HG03175 (cell line): Measurements from ENCODE around the gene OCIAD1.
A peak's percentile ranks its signal among the peaks of the same experiment; 100 is the strongest.
"Not testable (repeated sequence)": the region's sequence is repeated elsewhere in the genome, so short reads cannot be mapped to it uniquely, and the experiment has no call there.

Experiments used
- ATAC-seq: cut with Tn5 transposase; IDR thresholded peaks from one replicate; pipeline ENCODE4 v1.9.1; 2021; ENCODE audit warnings: mild to moderate bottlenecking, moderate library complexity; ENCODE audit not compliant: unreplicated experiment

The OCIAD1 gene

GRCh38 chr4:48889750-48890149 is 58.9 kb downstream of the OCIAD1 start:
- ATAC-seq, result not testable (repeated sequence)

DNA sequence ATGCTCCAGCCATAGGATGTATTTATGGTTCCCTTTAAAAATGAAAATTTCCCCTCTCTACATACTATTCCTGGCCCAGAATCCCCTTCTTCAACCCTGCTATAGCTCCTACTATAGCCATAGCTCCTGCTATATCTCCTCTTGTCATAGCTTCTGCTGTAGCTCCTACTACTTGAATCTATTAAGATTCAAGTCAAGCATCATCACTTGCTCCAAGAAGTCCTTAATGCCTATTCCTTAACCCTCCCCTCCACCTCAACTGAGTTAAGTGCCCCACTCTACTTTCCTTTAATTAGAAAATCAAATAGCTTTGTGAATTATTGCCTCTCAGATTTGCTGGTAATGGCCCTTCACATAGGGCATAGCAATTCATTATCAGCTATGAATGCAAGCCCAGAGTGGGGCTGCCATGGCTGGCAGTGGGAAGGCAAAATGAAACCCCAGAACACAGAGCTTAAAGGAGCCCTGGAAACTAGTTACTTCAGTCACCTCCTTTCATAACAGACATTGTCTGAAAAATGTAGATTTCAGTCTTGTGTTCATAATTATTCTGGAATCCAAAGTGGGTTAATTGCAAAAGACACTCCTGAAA is 60.2 kb downstream of the OCIAD1 start:
- no peak for ATAC-seq

DNA sequence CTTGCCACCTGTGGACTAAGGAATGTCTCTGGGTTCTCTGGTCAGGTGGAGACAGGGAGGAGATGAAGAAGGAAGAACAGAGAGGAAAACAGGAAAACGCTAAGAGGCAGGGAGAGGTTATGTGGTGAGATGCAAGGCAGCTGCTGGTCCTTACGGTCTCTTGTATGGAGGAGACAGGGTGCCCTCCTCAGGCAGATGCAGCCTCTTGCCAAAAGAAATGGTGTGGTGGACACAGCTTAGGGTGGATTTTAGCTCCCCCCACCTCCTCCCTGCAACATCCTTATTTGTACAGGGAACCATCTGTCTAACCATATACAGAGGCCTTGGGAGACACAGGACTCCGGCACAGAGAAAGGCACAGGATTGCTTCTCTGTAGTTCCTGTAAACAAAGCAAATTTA is 66.0 kb downstream of the OCIAD1 start:
- ATAC-seq, result no peak

DNA sequence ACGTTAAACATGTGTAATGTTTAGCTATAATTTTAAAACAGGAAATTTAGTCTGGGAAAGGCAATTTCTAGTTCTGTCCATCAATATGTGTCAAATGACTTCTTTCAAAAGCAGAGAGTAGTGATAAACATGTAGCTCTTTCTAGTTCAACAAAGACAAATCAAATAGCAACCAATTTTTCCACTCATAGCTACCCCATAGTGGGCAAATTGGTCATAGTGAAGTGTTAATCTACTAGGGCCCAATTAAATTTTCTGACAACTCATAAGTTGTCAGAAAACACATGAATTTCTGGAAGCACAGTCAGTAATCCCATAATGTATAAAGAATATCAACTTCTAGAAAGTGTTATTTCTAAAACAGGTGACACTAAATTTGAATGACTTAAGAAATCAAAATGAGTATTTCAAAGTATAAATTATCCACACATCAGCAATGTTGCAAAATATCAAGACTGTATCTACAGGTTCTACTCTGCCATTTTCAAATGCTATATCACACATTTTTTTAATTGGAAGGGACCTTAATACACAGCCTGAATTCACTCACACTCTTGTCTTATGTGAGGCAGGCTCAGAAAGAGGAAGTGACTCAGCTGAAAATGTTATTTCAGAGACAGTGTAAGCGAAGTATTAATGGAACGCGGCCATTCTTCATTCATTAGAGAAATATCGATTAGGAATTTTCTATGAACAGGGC is 68.0 kb downstream of the OCIAD1 start:
- ATAC-seq, result peak; percentile 53

DNA sequence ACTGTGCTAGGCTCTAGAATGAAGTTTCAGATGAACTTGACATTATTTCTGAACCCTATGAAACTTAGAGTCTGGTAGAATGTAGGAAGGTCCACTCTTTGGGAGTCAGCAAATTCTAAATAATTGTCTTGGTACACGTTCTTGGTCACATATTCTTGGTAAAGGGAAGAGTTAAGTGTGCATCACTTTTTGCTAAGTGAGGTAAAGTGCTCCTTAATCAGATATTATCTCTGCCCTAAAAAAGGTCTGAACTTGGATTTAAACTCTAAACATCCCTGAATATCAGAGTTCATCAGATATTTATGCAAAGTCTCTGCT is 68.5 kb downstream of the OCIAD1 start:
- peak; percentile 21 for ATAC-seq

DNA sequence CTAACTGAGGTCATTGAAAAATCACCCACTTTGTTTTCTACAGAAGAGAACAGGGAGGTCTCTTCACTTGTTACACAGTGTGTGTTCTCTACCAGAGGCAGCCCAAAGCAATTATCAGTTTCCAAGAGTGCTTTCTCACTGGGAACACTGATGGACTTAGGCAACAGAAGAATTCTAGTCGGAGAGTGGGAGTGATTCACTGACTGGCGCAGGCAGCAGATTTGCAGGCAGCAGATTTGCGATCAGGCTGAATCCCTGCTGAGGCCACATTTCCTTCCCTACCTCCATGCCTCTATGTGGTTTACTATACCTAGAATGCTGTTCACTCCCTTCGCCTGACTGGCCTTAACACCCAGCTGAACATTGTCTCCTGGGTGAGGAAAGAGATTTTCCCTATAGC is 69.1 kb downstream of the OCIAD1 start:
- ATAC-seq, result no peak

GRCh38 chr4:48901196-48901595 is 70.3 kb downstream of the OCIAD1 start:
- ATAC-seq, result no peak

DNA sequence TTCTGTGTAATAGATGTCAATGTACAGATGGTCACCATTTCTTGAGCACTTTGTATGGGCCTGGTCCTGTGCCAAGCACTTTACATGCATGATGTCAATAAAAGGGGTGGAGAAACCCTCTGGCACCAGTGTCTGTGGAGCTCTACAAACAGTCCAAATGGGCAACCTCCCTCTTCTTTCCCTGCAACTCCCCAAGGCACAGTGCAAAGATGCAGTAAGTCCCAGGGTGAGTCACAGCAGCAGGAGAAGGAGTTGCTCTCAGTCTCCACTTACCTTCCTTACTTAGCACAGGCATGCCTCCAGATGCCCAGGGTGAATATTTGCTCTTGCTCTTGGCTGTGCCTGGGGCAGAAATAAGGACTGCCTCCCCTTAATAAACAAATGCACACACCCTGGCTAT is 71.4 kb downstream of the OCIAD1 start:
- ATAC-seq, result no peak

DNA sequence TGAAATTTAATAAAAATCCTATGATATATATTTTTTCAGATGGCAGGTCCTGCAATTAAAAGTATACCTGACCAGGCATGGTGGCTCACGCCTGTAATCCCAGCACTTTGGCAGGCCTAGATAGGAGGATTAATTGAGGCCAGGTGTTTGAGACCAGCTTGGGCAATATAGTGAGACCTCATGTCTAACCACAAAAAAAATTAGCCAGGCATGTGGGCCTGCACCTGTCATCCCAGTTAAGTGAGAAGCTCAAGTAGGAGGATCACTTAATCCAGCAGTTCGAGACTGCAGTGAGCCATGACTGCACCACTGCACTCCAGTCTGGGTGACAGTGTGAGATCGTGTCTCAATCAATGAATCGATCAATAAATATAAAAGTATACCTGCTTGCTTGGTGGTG is 73.2 kb downstream of the OCIAD1 start:
- no peak for ATAC-seq

DNA sequence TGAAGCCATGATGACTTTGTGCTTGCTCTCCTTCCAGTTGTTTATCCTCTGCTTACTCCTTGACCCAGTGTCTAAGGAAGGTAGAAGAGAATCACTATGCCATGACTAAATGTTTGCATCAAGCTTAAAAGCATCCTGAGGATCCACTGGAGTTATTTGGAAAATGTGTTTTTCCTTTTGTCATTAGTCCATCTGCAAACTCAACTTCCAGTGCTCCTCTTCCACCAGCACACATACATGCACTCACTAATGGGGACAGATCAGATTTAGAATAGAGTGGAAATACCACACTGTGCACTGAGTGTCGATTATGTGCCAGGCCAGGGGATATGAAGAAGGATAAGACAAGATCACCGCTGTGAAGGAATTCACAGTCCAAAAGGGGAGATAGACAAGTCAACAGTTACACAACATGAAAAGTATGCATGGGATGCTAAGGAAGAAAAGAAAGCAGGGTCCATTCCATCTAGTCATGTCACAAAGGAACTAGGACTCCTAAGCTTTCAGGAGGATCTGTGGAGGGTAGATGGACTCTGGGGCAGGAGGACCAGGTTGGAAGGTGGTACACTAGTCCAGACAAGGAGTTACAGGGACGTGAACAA is 73.8 kb downstream of the OCIAD1 start:
- no peak for ATAC-seq

DNA sequence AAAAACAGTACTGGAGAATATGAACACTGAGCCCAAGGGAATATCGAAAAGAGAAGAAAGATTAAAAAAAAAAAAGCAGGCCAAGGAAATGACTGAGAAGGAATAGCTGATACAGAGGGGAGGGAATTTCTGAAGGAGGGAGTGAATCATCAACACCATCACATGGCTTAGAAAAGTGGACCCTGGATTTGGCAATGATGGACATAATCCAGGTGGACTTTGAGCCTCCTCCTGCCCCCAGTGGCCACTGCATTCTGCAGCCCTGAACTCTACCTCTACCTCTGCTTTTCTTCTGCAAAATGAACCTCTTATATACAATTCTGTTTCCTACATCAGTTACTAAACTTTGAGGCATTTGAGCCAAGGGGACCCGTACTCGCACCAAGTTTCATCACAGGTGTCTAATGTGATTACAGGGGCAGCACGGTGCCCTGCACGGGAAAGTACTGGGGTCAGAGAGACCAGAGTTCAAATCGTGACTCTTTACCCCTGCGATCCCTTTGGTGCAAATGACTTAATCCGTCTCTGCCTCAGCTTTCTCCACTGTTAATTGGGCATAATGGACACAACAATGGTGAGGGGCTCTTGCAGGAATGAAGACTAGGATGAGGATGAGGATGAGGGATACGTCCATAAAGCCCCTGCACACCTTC is 74.6 kb downstream of the OCIAD1 start:
- no peak for ATAC-seq

DNA sequence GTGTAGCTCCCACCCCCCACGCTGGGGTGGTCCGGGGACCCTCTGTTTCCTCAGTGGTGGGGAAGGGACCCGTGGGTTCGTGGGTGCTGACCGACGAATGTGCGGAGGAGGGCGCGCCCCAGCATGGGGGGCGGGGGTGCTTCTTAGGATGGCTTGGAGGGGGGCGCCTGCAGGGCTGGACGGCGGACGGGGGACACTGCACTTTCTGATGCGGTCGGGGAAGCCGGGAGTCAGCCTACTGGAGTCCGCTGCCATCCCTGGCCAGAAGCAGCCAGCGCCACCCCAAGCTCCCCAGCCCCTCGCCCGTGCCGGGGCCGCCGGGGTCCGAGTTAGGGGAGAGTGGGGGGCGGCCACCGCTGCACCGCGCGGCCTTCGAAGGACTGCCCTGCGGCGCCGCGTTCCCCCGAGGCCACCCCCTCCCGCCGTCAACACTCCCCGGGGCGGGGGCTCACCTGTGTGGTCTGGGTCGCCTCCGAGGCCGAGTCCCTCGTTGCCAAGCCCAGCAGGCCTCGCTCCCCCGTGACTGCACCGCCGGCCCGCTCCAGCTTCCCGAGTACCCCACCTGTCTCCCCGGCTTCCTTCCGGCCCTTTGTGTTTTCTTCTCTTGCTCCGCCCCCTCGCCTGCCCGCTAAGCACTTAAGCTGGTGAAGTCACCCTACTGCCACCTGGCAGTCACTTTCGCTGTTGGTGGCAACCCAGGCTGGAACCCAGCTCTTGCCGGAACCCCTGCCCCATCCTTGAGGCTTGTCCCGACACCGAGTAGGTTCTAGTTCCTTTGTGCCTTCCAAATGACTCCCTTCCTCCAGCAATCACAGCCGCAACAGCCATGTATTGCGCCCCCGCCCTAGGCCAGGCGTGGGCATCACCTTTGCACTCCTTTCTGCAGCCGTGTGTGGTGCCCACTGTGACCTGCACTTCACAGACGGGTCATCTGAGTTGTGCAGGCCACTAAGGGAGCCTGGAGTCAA is 75.6 kb downstream of the OCIAD1 start, which contains the start of gene OCIAD2:
Gene OCIAD2, minus strand, starts transcription at position 569 of the 968 bp plus-strand sequence. CDS start 2,225 bp downstream, outside the sequence.
- ATAC-seq, result peak; percentile 96

- no peak for ATAC-seq
Observed at GRCh38 chr4:48907706-48908477, 77.0 kb downstream of the OCIAD1 start.

DNA sequence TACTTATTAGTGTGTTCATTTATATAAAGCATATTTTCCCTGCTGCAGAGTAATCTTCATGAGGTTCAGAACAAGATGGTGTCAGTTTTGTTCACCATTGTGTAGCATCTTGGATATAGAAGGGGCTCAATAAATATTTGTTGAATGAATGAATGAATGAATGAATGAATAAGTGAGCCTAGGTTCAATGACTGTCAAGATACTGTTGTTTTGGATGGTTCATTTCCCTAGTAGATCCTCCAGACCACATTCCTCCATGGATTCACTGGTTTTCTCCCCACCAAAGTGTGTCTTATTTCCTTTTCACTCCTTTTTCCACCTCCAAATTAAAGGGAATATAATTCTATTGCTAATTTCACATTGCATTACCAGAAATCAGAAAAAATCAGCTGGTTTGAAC is 77.8 kb downstream of the OCIAD1 start:
- ATAC-seq, result no peak

DNA sequence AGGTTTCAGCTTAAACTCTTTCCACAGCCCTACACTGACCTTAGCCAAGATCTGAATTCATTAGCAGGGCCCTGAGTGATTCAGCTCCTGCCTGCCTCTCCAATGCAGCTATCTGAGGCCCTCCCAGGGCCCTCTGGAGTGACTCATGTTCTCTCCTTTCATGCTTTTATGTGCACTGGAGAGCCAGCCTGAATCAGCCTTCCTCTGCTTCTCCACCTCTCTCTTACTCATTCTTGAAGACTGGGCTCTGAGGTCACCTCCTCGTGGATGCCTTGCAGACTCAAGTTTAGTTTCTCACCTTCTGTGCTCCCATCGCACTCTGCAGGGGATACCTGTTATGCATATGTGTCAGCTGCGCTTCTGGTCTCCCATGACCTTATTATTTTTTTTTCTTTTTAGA is 78.8 kb downstream of the OCIAD1 start:
- no peak for ATAC-seq

DNA sequence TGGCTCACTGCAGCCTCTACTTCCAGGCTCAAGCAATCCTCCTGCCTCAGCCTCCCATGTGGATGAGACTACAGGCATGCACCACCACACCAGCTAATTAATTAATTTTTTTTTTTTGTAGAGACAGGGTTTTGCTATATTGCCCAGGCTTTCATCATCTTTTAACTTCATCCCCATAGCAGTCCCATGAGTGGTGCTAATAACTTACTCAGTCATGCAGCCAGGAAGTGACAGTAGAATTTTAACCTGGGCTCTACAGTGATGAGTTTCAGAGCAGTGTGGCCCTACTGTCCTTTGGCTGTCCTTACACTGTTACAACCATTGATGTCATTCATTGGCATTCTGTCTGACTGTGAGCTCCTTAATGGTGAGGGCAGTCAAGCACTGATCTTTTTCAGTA is 79.6 kb downstream of the OCIAD1 start:
- ATAC-seq, result no peak
